NOMO-1 treated with DMSO at 0.1 percent for 48 hours (cell line): ENCODE measurements around the gene ECM2.
A peak's percentile ranks its signal among the peaks of the same experiment; 100 is the strongest.
"Not testable (repeated sequence)": the region's sequence is repeated elsewhere in the genome, so short reads cannot be mapped to it uniquely, and the experiment has no call there.

Experiments used
- DNase-seq: peaks from one replicate; lab custom pipeline; 2025; ENCODE audit not compliant: unreplicated experiment; lab: John Stamatoyannopoulos, UW

ECM2 gene

DNA sequence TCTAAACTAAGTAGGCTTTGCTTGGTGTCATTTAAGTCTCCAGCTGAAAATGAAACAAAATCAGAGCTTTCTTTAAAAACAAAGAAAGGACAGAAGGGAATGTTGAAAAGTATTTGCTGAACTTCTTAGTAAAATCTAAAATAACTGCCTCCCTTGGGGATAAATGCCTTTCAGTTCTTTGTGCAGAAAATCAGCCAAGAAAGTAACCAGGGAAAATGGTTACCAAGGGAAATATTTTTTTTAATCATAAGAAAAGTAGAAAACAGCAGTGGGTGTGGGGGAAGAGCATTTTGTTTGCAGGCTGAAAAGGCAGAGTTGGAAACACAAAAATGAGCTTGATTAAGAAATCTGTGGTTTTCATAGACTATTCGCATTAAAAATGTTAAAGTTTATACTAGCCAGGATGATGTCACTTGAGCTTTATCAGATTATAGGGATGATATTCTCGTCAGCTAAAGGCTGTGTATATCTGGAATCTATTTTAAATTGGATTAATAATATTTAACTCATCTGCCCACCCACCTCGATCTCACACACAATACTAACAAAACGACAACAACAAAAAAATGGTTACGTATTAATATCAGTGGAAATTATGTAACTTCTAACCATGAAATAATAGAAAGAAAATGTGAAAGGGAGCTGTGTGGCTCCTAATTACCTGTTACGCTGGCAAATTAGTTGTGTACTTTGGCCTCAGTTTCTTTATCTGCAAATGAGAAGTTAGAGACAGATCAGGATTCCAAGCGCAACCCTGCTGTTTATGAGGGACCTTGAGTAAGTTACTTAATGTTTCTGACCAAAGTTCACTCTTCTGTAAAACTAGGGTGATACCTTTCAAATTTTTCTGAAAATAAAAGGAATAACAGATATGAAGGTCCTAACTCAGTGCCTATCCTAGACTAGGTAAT, at the start of gene ECM2:
TSS of gene ECM2 (minus strand) at position 51 of the 911 bp plus-strand sequence. CDS start 13,124 bp downstream, outside the sequence.
- no peak for DNase-seq

DNA sequence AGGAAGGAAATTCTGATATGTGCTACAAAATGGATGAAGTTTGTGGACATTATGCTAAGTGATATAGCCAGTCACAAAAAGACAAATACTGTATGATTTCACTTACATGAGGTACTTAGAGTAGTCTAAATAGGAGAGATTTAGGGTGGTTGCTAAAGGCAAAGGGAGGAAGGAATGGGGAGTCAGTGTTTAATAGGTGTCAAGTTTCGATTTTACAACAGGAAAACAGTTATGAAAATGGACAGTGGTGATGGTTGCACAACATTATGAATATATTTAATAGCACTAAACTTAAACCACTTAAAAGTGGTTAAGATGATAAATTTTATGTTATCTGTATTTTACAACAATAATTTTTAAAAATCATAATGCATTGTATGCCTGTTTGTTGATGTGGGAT, 40.4 kb upstream of the ECM2 start:
- peak; percentile 46 for DNase-seq

GRCh38 chr9:92573612-92574011, 37.8 kb upstream of the ECM2 start:
- not testable (repeated sequence) for DNase-seq

GRCh38 chr9:92571871-92572270, 36.1 kb upstream of the ECM2 start:
- DNase-seq = not testable (repeated sequence)

- no peak for DNase-seq
Measured at GRCh38 chr9:92564982-92565381, 29.2 kb upstream of the ECM2 start.

- no peak for DNase-seq
Measured at GRCh38 chr9:92564504-92564903, 28.7 kb upstream of the ECM2 start.

- DNase-seq = no peak
Measured at GRCh38 chr9:92563116-92564100, 27.6 kb upstream of the ECM2 start.

DNA sequence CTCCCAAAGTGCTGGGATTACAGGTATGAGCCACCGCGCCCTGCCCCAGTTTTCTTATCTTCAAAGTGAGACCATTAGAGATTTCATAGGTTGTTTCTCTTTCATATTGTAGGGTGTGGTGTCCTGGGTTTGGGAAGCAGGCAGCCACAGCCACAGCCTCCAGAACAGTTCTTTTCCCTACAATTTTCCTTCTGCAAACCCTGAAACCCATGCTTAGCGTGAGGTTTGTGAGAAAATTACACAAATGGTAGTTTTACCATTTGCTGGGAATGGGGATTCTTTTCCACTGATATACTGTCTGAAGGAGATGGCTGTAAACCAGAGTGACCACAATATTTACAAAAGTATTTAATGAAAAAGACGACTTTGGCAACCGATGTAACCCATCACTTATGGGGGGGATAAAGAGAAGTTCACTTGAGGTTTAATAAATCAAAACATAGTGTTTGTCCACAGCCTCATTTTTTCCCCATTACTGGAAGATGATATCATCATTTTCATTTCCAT, 26.7 kb upstream of the ECM2 start:
- DNase-seq = no peak

- DNase-seq = no peak
Measured at GRCh38 chr9:92561374-92562330, 25.9 kb upstream of the ECM2 start.

DNA sequence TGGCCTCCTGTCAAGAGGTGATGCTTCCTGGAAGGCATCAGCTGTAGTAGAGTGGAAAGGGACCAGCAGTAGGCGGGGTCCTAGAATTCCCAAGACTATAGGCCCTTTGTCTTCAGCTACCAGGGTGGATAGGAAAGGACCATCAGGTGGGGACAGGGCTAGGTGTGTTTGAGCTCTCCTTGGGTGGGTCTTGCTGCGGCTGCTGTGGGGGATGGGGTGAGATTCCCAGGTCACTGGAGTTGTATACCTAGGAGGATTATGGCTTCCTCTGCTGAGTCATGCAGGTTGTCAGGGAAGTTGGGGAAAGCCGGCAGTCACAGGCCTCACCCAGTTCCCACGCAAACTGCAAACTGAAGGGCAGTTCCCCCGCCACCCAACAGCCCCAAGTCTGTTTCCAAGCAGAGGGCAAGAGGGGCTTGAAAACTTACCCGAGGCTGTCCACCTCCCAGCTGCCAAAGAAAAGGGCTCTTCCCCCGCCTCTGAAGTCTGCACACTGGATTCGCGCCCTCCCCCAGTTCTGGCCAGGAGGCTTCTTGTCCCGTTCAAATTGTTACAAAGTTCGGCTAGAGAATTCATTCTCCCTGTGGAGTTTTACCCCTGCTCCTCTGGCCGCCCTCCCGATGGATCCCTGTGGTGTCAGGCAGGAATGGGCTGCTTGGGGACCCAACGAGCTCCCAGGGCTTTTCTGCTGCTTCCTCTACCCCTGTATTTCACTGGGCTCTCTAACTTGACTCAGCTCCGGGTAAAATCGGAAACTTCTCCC, 23.0 kb upstream of the ECM2 start:
- DNase-seq = no peak

DNA sequence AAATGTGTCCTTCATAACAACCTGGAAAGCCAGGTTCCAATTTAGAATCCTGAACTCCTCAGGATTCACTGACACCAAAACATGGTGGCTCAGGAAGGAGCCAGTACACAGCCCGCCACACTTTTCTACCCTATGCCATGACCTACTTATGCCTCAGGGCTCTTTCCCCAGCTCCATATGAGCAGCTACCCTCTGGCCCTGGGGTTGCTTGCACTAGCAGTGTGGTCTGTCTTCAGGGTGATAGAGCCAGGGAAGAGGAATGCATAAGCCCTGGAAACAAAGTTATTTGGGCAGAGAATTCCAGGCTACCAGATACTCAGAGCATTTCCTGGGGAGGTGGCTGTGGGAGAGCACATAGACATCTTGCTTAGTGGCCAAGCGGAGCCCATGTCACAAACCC, 15.0 kb upstream of the ECM2 start:
- no peak for DNase-seq

DNA sequence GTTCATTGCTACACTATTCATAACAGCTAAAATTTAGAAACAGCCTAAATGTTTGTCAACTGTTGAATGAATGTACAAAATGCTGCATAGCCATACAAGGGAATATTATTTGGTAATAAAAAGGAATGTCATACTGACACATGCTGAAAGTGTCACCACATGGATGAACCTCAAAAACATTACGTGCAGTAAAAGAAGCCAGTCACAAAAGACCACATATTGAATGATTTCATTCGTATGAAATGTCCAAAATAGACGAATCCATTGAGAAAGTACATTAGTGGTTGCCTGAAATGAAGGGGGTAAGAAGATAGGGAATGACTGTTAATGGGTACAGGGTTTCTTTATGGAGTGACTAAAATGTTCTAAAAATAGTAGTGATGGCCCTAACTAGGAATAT, 11.6 kb upstream of the ECM2 start:
- no peak for DNase-seq

- no peak for DNase-seq
Measured at GRCh38 chr9:92545002-92545510, 9.3 kb upstream of the ECM2 start.

DNA sequence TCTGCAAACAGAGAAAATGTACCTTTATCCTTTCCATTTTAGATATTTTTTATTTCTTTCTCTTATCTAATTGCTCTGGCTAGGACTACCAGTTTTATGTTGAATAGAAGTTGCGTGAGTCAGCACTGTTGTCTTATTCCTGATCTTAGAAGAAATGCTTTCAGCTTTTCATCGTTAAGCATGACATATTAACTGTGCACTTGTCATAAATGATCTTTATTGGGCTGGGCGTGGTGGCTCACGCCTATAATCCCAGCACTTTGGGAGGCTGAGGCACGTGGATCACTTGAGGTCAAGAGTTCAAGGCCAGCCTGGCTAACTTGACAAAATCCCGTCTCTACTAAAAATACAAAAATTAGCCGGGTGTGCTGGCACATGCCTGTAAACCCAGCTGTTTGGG, 8.2 kb upstream of the ECM2 start:
- DNase-seq = no peak

- peak; percentile 5 for DNase-seq
Measured at GRCh38 chr9:92538541-92538940, 2.8 kb upstream of the ECM2 start.

DNA sequence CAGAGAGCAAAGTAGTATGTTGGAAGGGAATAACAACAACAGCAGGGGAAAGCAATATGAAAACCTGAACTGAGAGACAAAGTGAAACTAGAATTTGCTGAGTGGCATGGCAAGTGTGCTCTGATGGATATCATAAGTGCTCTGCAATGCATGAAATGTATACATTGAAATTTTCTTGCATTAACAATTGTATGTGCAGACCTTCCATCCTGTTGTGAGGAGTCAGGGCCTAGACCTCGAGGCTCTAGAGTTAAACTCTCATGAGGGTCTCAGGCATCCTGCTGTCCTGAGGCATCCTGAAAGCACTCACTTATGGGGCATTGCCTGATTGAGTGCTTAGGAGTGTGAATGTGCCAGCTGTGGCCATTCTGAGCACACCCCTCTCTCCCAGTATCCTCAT, 1.1 kb downstream of the ECM2 start:
- no peak for DNase-seq

GRCh38 chr9:92534204-92534603, 1.6 kb downstream of the ECM2 start:
- DNase-seq = peak; percentile 50

- no peak for DNase-seq
Measured at GRCh38 chr9:92530893-92531292, 4.9 kb downstream of the ECM2 start.

GRCh38 chr9:92529124-92529523, 6.7 kb downstream of the ECM2 start:
- DNase-seq = no peak

- DNase-seq = no peak
Measured at GRCh38 chr9:92528522-92528849, 7.3 kb downstream of the ECM2 start.
